HAP-1 (cell line): Measurements from ENCODE around the gene FSTL3.
"Not testable (repeated sequence)": the region's sequence is repeated elsewhere in the genome, so short reads cannot be mapped to it uniquely, and the experiment has no call there.

ENCODE experiments used
- DNase-seq, 2 experiments: peaks; one replicate each; pipeline ENCODE4 v3.0.0-alpha.2; 2016 to 2020; ENCODE audit warnings: low spot score in 2 of 2
- H3K27me3 ChIP-seq: fragments of 250-450 bp; sonication (Bioruptor Pico); 2 replicates; pipeline ENCODE4 v1.5.1; 2020; ENCODE audit warnings: low read depth, mild to moderate bottlenecking, moderate library complexity
- H3K36me3 ChIP-seq: fragments of 250-450 bp; sonication (Bioruptor Pico); replicated peaks from 2 replicates; pipeline ENCODE4 v1.5.1; 2020; ENCODE audit warnings: mild to moderate bottlenecking
- H3K4me1 ChIP-seq: fragments of 250-450 bp; sonication (Bioruptor Pico); 2 replicates; pipeline ENCODE4 v1.5.1; 2020; ENCODE audit warnings: mild to moderate bottlenecking
- H3K4me3 ChIP-seq: fragments of 250-450 bp; sonication (Bioruptor Pico); 2 replicates; pipeline ENCODE4 v1.5.1; 2020; ENCODE audit warnings: mild to moderate bottlenecking, moderate library complexity
- H3K9me3 ChIP-seq: fragments of 250-450 bp; sonication (Bioruptor Pico); 2 replicates; pipeline ENCODE4 v1.5.1; 2020; ENCODE audit warnings: mild to moderate bottlenecking, moderate library complexity
- in situ Hi-C: fragments of 300-500 bp; cut with MboI; formaldehyde crosslinking; loops from 3 replicates; pipeline ENCODE4 v1.14.3; 2020; ENCODE audit warnings: low sequenced_read_pairs, inconsistent platforms, mixed read lengths

The FSTL3 gene

GRCh38 chr19:729564-729963 lies 53.4 kb downstream of the FSTL3 start:
- not testable (repeated sequence) for H3K4me1 ChIP-seq, H3K27me3 ChIP-seq, H3K4me3 ChIP-seq, DNase-seq, H3K9me3 ChIP-seq
- in situ Hi-C loops = loop anchor here (25.0 kb wide), 1 partner anchor 142 kb away; the partner anchor contains the start of gene HCN2
- H3K36me3 ChIP-seq = peaks cover 24% of the 10 kb centered on the region

- Histone ChIP-seq H3K27me3 (no peaks in the 10 kb centered on the region), H3K4me1 (no peaks in the 10 kb centered on the region), H3K4me3 (no peak overlapping the region), H3K36me3 (peaks cover 26% of the 10 kb centered on the region), H3K9me3 (no peaks in the 10 kb centered on the region)
- DNase-seq = no peak
- in situ Hi-C loops = loop anchor here (5.0 to 25.0 kb wide), 2 partner anchors 63 to 143 kb away; partner anchors contain the start of gene HCN2
These were observed 53.9 kb downstream of the FSTL3 start for GRCh38 chr19:729965-730668.

- peaks cover 26% of the 10 kb centered on the region for H3K36me3 ChIP-seq
- in situ Hi-C loops = loop anchor here (5.0 to 25.0 kb wide), 2 partner anchors 64 to 144 kb away; partner anchors contain the start of gene HCN2
- H3K4me1 ChIP-seq = no peaks in the 10 kb centered on the region
- H3K27me3 ChIP-seq = no peaks in the 10 kb centered on the region
- no peak for DNase-seq
- H3K4me3 ChIP-seq = no peak overlapping the region
- H3K9me3 ChIP-seq = no peaks in the 10 kb centered on the region
These were observed 54.8 kb downstream of the FSTL3 start for GRCh38 chr19:731000-731399.

GRCh38 chr19:732148-733069 lies 56.2 kb downstream of the FSTL3 start:
- no peaks in the 10 kb centered on the region for H3K4me1 ChIP-seq
- H3K4me3 ChIP-seq = no peak overlapping the region
- in situ Hi-C loops = loop anchor here (5.0 to 25.0 kb wide), 2 partner anchors 65 to 145 kb away; partner anchors contain the start of gene HCN2
- H3K36me3 ChIP-seq = peaks cover 23% of the 10 kb centered on the region
- DNase-seq = no peak
- H3K9me3 ChIP-seq = no peaks in the 10 kb centered on the region
- no peaks in the 10 kb centered on the region for H3K27me3 ChIP-seq
